GM19455 (cell line): ENCODE measurements around the gene CD68.
"Not testable (repeated sequence)": the region's sequence is repeated elsewhere in the genome, so short reads cannot be mapped to it uniquely, and the experiment has no call there.

ENCODE experiments used
- ATAC-seq: cut with Tn5 transposase; IDR thresholded peaks from one replicate; pipeline ENCODE4 v1.9.1; 2021; ENCODE audit not compliant: unreplicated experiment

The CD68 gene

DNA sequence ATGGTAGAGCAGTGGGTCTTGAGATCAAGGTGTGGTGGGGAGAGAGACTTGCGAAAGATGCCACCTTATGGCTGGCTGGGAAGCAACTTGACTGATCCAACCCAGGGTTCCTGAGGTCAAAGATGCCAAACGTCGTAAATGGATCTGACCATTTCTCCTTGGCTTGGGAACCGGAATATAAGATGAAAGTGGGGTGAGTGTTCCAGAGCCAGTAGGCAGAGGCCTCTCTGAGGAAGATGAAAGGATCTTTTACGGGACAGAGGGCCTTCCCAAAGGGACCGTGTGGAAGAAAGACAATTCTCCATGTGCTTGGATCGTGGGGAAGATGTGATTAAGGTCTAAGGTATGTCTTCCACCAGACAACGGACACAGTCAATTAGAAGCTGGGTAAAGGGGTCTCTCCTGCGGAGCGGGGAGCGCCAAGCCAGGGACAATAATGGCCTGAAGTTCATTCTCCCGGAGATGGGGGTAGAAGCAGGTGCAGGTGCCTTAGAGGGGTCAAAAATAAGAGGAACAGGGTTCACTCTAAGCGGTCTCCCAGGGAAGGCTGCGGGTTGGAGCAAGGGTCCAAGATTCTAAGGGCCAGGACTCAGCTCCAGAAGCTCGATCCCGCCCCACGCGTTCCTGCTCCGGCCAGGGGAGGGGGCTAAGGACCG lies 34.5 kb downstream of the CD68 start:
- ATAC-seq = no peak

DNA sequence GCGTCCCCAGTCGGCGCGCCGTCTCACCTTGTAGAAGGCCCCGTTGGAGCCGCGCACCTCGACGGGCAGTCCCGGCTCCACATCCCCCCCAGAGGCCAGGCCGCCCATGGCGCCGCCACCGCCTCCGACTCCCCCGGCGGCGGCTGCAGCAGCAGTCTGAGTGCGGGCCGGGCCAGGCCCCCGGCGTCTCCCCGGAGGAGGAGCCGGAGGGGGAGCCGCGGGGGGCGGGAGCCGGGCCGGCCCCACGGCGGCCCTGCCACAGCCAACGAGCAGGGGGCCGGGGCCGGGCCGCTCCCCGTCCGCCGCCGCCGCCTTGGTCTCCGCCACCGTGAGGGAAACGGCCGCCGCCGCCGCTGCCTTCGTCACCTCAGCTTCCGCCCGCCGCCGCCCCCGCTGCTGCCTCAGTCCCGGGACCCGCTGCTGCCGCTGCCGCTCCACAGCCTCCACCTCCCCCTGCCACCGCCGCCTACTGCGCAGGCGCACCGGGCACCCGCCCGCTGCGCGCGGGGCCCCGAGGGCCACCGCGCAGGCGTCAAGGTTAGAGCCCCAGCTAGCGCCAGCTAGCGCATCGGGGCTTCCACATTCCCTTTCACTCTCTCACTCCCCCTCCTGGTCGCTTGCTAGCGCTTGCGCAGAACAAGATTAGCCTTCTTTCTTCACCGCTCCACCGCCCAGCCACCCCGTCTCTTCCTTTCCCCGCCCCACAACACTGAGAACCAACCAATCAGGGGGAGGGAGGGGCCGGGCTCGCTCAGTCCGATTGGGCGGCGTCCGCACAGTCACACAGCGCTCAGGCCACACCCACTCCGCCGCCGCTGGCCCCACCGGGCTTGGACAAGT lies 35.2 kb downstream of the CD68 start, which contains the start of gene FXR2:
Gene FXR2 (minus strand): TSS at position 473 of the 840 bp plus-strand sequence. CDS start 365 bp downstream, at position 108.
- peak; percentile 86 for ATAC-seq

DNA sequence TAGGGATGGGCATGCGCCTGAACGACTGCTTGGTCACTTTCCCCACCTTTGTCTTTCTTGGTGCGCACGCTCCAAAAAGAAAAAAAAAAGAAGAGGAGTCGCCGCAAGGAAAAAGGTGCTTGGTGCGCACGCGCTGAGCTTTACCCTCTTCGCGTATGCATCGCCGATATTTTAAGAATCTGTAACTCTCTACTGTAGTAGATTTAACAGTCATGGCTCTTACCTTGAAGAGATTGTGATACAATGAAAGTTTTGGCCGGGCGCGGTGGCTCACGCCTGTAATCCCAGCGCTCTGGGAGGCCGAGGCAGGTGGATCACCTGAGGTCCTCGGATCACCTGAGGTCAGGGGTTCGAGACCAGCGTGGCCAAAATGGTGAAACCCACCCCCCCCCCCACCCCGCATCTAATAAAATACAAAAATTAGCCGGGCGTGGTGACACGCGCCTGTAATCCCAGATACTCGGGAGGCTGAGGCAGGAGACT lies 35.9 kb downstream of the CD68 start:
- no peak for ATAC-seq

DNA sequence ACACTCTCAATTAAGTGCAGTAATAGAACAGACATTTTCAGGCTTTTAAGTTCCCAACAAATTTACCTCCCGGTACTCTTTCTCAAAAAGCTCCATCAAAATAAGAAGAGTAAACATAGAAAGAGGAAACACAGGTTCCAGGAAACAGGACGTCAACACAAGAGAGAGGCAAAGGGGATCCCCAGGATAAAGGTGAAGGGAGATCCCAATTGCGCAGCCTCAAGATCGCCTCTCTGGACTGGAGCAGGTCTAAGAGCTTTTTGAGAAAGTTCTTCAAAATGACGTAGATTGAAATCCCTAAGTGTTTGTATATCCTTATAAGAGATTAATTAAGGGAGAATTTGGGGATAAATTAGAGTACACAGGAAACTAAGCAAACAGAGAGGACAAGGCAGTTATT lies 39.2 kb downstream of the CD68 start:
- no peak for ATAC-seq

DNA sequence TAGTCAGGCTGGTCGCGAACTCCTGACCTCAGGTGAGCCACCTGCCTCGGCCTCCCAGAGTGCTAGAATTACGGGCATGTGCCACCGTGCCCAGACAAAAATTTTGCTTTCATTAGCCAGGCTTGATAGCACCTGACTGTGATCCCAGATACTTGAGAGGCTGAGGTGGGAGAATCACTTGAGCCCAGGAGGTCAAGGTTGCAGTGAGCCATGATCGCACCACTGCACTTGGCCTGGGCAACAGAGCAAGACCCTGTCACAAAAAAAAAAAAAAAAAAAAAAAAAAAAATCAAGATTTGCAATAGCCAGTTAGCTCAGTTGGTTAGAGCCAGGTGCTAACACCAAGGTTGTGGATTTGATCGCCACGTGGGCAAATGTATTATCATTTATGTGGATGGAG lies 41.4 kb downstream of the CD68 start:
- no peak for ATAC-seq

DNA sequence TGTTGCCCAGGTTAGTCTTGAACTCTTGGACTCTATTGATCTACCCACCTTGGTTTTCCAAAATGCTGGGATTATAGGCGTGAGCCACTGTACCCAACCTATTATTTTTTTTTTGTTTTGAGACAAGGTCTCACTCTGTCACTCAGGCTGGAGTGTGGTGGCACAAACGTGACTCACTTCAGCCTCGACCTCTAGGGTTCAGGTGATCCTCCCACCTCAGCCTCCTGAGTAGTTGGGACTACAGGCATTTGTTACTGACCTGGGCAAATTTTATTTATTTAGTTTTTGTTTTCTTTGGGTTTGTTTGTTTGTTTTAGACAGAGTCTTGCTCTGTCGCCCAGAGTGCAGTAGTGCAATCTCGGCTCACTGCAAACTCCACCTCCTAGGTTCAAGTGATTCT lies 44.2 kb downstream of the CD68 start:
- ATAC-seq = no peak

DNA sequence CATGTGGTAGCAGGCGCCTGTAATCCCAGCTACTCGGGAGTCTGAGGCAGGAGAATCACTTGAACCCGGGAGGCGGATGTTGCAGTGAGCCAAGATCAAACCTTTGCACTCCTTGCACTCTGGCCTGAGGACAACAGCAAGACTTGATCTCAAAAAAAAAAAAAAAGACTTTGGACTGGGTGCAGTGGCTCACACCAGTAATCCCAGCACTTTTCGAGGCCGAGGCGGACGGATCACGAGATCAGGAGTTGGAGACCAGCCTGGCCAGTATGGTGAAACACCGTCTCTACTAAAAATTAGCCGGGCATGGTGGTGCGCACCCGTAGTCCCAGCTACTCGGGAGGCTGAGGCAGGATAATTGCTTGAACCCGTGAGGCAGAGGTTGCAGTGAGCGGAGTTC lies 46.3 kb downstream of the CD68 start:
- not testable (repeated sequence) for ATAC-seq

DNA sequence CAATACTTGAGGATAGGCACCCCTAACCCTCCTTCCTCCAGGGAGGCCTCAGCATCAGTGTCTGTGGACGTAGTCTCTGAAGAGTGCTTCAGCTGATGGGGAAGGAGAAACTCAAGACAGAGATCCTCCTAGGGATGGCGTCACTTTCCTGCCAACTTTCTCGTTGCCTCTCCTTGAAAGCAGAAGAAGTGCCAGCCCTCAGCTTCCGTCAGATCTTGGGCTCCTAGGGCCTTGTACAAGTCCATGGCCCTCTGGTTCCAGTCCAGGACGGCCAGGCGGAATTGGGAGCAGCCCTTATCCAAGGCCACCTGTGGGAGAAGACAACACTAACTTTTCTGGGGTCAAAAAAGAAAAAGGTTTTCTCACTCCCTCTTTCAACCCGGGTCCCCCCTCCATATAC lies 46.9 kb downstream of the CD68 start:
- ATAC-seq = no peak

DNA sequence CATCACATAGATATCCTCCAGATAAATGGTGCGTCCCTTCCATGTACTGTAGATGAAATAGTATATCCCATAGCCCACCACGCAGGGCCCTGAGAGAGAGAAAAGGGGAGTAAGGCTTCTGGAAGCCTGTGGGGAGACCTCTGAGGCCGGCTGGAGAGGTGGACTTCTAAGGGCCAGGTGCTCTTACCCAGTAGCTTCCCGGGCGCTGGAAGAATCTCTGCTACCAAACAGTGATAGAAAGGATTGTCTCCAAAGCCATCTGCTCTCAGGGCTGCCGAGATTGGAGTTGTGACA lies 47.5 kb downstream of the CD68 start:
- no peak for ATAC-seq

DNA sequence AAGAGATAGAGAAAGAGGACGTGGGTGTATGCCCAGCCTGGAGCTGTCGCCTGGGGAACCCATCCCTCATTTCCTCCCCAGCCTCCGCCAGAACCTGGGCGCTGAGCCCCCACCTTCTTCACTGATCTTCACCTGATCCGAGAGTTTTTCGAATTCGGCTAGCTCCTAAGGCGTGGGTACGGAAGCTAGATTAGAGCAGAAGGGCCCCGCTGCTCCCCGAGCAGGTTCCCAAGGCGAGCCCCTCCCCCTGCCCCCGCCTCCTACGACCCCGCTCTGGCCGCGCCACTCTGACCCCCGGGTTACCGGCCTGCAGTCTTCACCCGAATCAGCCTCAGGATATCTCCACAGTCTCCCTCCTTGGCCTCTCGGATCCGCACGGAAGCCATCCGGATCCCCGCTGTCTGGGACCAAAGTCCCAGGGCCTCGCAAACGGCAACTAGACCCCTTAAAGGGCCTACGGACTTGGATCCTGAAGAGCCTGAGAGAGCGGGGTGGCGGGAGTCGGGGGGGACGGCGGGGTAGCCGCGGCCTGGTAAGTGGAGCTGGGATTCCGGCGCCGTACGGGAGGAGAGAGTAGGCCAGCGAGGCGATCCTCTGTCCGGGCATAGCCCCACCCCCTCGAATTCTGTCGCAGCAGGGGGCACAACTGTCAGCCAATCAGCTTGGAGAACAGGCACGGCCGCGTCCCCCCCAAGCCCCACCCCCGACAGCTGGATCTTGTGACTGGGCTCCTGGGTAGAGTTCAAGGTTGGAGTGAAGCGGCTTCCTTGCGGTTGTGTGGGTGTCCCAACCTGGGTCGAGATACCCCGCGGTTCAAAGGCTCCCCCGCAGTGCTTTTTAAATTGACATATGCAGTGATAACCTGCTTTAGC lies 48.0 kb downstream of the CD68 start, which contains the start of gene SAT2:
Gene SAT2 (minus strand): TSS at position 572 of the 872 bp plus-strand sequence. CDS start 186 bp downstream, at position 386.
- peak; percentile 82 for ATAC-seq

DNA sequence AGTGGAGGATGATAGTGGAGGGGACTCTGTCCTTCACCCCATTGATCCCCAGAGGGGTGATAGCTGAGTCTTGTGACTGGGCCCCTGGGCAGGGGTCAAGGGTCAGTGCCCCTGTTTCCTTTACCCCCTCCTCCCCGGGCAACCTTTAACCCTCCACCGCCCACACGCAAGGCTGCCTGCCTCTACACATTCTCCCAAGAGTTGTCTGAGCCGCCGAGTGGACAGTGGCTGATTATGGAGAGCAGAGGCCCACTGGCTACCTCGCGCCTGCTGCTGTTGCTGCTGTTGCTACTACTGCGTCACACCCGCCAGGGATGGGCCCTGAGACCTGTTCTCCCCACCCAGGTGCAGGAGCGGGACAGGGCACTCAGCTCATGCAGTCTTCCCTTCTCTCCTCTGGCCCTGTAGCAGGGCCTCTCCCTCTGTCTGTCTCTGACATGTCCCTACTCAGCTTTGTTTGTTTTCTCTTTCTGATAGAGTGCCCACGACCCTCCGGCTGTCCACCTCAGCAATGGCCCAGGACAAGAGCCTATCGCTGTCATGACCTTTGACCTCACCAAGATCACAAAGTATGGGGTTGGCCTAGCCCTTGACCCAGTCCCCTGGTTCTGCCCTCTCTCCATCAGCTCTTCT lies 50.6 kb downstream of the CD68 start, which contains the start of gene SHBG:
Gene SHBG (plus strand): TSS at position 197 of the 633 bp plus-strand sequence. CDS start 38 bp downstream, at position 235.
- no peak for ATAC-seq
